HG03469 (cell line): Measurements from ENCODE around the gene ZC3H11A.
A peak's percentile ranks its signal among the peaks of the same experiment; 100 is the strongest.
"Not testable (repeated sequence)": the region's sequence is repeated elsewhere in the genome, so short reads cannot be mapped to it uniquely, and the experiment has no call there.

ENCODE experiments used
- ATAC-seq: cut with Tn5 transposase; IDR thresholded peaks from one replicate; pipeline ENCODE4 v1.9.1; 2021; ENCODE audit warnings: mild to moderate bottlenecking, moderate library complexity, moderate number of reproducible peaks; ENCODE audit not compliant: unreplicated experiment

Gene ZC3H11A

DNA sequence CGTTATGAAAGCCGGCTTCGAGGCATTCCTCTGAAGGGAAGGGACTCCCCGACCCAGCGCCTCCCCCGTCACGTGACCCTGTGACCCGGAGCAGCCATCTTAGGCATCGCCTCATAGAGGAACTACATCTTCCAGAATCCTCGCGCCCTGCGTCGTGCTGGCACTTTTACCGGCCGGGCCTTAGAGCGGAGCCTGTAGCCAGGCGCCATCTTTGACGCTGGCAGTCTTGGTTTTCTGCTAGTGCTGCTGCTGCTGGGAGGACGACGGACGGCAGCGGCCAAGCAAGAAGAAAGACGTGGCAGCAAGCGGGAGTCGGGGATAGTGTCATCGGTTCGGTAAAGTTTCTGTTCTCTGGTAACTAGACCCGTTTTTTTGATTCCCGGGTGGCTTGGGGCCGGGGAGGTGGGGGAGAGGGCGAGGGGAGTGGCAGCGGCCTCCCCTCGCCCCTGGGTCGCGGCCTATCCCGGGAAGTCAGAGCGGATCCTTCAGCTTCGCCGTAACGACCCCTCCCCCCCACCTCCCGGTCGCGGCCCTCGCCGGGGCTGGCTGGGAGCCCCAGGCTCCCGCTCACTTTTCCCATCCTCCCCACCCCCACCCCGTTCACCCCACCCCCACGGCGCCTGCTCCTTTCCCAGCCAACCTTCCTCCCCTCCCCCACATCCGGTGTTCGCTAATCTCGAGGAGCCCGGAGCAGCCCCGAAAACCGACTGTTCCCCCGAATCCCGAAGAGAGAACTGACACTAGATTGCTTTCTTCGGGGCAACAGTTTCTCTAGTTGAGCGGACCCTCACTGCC lies at the start of gene ZC3H11A, which contains the start of gene ZBED6:
TSS of gene ZC3H11A (plus strand) at position 183 of the 795 bp plus-strand sequence. CDS start 21,448 bp downstream, outside the sequence.
TSS of gene ZBED6 (plus strand) at position 183 of the 795 bp plus-strand sequence. CDS start 1,900 bp downstream, outside the sequence.
- peak; percentile 88 for ATAC-seq

DNA sequence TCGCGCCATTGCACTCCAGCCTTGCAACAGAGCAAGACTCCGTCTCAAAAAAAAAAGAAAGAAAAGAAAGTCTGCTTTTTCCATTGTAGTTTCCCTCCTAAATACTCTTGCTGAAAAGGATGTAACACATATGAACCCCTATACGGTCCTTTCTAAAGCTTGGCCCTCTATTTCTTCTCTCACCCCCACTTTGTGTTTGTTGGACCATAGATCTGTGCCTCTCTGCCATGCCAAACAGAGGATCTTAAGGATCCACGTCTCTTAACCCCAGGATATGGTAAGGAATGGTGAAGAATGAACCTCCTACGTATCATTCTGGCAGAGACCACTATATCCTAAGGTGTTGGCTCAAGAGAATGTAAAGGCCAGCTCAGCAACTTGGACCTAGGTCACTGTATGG lies 49.1 kb upstream of the ZC3H11A start:
- ATAC-seq: no peak

DNA sequence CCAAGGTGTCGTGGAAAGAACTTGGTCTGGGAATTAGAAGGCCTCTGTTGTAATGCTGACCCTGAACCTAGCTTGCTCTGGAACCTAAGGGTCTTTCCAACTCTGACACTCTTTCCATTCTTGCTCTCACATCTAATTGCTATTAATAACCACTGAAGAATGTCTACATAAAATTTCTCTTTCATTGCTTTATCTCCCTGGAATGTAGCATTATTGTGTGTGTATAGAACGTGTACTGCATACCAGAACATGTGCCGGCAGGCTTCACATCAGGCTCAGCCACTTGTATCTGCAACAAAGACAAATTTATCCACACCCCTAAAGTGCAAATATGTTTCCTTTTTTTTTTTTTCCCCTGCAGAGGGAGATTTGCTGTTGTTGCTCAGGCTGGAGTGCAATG lies 44.4 kb upstream of the ZC3H11A start:
- no peak for ATAC-seq

DNA sequence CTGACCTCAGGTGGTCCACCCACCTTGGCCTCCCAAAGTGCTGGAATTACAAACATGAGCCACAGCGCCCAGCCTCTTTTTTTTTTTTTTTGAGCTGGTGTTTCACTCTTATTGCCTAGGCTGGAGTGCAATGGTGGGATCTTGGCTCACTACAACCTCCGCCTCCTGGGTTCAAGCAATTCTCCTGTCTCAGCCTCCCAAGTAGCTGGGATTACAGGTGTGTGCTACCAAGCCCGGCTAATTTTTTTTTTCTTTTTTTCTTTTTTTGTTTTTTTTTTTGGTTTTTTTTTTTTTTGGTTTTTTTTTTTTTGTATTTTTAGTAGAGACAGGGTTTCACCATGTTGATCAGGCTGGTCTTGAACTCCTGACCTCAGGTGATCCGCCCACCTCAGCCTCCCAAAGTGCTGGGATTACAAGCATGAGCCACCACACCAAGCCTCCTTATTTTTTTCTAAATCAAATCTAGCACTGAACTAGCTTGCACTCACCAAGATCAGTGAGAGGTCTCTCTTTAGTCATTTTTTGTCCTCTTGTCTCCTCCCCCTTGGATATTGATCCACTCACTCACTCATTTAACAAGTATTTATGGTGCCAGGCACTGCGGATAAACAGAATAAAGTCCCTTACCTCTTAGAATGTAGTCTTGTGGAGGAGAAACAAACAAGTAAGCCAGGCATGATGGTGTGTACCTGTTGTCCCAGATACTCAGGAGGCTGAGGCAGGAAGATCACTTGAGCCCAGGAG lies 43.6 kb upstream of the ZC3H11A start:
- not testable (repeated sequence) for ATAC-seq

DNA sequence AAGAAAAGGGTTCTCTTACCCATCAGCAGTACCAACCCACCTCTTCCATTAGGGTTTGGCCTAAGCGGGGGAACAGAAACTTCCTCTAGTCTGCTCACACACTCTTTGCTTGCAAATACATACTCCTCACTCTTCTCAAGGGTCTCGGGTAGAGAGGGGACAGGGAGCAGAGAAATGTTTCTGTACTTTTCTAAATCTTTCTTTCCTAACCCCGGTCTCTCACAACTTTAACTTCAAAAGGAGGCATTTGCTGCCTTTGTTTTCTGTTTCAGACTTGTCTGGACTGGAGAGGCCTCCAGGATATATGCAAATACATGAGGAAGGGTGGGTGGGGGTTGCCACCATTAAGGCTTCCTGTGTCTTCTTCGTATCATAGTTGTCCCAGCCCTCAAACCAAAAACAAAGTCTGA lies 41.0 kb upstream of the ZC3H11A start:
- ATAC-seq: no peak

DNA sequence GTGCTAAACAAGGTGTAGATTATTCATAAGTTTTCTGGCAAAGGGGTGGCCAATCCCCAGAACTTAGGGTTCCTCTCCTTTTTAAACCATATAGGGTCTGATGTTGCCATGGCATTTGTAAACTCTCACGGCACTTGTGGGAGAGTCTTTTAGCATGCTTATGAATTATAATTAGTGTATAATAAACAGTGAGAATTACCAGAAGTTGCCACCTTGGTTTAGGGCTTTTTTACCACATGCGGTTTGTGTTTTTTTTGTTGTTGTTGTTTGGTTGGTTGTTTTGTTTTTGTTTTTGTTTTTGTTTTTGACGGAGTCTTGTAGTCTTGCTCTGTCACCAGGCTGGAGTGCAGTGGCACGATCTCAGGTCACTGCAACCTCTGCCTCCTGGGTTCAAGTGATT lies 39.4 kb upstream of the ZC3H11A start:
- ATAC-seq: no peak

DNA sequence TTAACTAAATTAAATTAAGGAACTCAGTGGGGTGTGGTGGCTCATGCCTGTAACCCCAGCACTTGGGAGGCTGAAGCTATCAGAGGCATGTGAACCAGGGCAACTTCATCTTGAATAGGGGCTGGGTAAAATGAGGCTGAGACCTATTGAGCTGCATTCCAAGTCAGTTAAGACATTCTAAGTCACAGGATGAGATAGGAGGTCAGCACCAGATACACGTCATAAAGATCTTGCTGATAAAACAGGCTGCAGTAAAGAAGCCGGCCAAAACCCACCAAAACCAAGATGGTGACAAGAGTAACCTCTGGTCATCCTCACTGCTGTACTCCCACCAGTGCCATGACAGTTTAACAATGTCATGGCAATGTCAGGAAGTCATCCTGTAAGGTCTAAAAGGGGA lies 36.7 kb upstream of the ZC3H11A start:
- not testable (repeated sequence) for ATAC-seq

DNA sequence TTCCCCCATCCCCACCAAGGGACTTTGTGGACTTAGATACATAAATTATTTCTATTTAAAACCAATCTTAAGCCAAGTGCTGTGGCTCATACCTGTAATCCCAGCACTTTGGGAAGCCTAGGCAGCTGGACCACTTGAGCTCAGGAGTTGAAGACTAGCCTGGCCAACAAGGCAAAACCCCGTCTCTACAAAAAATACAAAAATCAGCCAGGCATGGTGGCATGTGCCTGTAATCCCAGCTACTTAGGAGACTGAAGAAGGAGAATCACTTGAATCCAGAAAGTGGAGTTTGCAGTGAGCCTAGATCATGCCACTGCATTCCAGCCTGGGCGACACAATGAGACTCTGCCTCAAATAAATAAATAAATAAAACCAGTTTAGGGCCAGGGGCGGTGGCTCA lies 34.9 kb upstream of the ZC3H11A start:
- ATAC-seq: no peak

DNA sequence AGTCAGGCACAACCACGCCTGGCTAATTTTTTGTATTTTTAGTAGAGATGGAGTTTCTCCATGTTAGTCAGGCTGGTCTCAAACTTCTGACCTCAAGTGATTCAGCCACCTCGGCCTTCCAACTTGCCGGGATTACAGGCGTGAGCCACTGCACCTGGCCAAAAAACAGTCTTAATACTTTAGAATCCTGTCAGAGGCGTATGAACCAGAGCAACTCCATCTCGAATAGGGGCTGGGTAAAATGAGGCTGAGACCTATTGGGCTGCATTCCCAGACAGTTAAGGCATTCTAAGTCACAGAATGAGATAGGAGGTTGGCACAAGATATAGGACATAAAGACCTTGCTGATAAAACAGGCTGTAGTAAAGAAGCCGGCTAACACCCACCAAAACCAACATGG lies 33.5 kb upstream of the ZC3H11A start:
- ATAC-seq: not testable (repeated sequence)

DNA sequence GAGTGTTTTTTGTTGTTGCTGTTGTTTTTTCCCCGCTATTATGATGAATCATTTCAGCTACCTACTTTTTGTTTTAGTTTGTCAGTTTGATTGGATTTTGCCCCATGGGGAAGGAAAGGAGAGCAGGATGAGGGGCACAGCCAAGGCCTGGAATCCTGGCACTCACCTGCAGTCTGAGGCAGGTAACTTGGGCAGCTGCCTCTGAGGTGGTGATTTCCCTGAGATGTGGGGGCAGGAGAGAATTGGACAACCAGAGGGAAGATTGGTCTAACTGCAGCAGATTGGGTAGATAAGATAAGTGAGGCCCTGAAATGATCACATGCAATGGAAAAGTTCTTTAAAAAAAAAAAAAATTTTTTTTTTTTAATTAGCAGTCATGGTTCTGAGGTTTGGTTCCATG lies 31.9 kb upstream of the ZC3H11A start:
- no peak for ATAC-seq

DNA sequence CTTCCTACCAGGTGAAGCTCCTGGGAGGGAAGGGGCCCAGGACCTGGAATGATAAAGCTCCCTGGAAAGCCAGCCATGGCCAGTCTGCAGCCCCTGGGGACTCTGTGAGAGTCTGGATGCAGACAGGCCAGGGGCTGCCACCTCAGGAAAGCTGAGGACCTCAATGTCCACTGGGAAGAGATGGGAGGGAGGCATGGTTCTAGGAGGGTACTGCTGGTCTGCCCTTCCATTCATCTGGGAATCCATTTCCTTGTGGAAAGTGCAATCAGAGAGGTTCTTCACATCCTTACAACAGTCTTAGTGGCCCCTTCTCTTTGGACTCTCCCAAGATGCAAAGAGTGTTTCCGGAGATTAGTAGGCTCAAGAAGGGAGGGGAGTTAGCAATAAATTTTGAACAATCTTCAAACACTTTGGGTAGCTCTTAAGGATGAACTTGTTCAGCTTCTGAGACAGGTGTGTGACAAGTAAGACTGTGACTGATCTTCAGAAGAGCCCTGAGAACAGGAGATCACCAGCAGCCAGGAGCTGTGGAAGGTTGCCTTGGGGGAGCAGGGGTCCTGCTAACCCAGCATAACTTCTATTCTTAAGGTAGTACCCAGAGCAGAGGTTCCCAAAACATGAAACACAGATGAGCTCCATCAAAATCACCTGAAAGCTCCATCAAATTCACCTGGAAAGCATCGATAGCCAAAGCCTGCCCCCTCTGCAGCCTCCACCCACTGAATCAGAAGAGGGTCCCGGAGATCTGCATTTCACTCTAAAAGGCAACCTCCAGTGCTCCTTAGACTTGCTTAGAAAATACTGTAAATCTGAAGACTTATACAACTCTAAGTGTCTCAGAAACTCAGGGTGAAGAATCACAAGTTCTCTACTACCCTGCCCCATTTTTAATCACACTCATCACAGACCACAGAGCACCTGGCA lies 31.1 kb upstream of the ZC3H11A start:
- ATAC-seq: no peak

DNA sequence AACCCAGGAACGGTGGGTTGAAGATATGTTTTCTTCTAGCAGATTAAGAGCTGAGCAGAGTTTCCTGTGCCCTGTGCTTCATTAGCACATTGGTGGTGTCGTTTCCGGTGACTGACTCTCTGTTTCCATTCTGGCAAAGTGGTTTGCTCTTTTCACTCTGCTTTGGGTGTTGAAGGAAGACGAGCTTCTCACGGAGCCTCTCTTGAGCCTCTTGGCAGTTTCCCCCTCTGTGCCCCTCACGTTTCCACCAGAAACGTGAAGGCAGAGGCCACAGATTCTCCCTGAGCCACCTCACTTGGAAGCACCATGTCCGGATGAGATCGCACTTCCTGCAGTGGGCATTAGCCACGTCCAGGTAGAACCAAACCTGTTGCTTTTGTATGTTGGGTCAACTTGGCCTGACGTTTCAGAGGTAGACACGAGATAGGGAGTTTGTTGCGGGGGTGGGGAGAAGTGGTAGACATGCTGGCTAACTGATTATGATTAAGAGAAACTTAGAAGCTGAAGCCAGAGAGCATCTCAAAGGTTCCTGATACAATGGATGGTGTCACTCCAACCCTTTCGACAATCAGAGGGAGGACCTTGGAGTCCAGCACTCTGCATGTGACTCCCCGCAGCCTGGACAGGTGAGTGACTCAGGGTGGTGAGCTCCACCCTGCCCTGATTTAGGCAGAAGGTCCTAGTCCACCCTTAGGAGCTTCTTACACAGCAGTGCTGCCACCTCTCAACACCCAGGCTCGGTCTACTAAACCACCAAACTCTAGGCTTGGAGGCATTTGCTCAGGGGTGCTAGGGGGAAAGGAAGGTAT lies 30.2 kb upstream of the ZC3H11A start, which contains the start of gene LAX1:
TSS of gene LAX1 (plus strand) at position 155 of the 809 bp plus-strand sequence. CDS start at position 538, 383 bp downstream.
- ATAC-seq: peak; percentile 80

DNA sequence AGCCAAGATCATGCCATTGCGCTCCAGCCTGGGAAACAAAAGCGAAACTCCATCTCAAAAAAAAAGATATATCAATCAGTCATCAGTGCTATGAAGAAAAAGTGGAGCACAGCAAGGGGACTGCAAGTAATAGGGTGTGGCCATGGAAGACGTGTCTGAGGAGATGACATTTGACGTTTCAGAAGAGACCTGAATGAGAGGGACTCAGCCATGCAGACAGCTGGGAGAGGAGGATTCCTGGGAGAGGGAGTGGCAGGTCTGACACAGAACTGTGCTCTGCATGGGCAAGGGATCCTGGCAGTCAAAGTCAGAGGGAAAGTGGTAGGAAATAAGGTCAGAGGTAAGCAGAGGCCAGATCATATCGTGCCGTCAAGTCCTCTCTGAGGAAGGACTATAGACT lies 27.2 kb upstream of the ZC3H11A start:
- ATAC-seq: no peak

DNA sequence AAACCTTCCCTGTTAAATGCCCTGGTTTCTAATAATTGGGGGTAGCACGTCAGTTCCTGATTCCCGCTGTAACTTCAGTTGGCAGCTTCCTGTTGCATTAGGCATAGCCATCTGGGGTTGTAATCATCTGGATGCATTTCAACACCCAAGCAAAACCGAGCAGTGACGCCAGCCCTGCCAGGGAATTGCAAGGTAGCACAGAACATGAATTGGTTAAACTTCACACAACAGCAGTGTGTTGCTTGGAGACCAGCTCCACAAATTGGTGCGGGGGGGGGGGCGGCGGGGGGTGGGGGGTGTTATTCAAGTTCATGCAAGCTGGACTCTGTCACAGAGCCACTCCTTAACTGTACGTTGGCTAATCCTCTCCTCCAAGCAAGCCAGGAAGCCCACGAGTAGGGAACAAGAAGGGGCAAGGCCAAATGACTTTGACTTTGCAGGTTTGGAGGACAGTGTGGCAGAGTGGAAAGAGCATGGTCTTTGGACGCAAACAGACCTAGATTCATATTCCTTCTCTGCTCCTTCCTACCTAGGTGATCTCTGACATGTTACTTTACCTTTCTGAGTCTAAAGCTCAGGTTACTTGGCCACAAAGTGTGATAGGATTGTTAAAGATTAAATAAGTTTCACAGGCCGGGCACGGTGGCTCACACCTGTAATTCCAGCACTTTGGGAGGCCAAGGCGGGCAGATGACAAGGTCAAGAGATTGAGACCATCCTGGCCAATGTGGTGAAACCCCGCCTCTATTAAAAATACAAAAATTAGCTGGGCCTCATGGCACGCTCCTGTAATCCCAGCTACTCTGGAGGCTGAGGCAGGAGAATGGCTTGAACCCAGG lies 25.7 kb upstream of the ZC3H11A start:
- ATAC-seq: no peak

DNA sequence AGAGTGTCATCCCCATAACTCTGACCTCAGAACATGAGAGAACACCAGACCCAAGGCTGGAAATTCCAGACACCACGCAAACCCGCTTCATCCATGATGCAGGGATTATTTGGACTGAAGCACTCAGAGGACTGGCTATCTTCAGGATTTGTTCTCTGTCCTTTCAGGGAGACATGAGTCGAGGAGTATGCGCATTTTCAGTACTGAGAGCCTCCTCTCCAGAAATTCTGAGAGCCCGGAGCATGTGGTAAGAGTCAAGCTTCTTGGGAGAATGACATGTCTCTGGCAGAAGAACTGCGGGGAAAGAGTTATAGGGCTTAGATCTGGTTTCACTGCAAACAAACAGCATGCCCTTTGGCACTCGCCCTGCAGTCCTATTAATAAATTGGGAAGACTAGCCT lies 23.5 kb upstream of the ZC3H11A start:
- ATAC-seq: no peak

DNA sequence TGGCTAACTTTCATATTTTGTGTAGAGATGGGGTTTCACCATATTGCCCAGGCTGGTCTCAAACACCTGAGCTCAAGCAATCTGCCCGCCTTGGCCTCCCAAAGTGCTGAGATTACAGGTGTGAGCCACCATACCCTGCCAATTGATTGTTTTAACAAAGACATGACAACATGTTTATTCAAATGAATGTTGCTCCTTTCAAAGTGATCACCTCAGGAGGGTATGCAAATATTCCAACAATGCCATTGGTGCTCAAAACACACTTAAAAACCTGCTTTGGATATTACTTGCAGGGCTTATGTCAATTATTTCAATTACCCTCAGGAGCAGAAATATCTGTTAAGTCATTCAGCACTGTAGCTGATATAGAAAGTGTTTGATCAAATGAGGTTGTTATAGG lies 22.6 kb upstream of the ZC3H11A start:
- ATAC-seq: no peak

DNA sequence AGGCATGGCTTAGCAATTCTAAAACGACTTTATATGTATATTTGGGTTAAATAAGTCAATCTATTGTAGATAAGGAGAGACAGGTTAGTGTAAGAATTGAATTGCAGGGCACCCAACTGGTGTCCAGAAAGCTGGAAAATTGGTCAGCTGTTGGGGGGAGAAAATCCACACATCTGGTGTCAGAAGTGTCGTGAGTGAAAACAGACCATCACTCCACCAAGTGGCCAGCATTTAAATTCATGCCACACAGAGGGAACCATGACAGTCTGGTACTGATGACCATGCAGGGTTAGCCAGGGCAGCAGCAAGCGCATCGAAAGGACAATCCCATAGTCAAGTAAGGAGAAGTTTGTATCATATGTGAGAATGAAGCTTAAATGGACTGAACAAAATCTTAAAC lies 18.8 kb upstream of the ZC3H11A start:
- ATAC-seq: no peak

DNA sequence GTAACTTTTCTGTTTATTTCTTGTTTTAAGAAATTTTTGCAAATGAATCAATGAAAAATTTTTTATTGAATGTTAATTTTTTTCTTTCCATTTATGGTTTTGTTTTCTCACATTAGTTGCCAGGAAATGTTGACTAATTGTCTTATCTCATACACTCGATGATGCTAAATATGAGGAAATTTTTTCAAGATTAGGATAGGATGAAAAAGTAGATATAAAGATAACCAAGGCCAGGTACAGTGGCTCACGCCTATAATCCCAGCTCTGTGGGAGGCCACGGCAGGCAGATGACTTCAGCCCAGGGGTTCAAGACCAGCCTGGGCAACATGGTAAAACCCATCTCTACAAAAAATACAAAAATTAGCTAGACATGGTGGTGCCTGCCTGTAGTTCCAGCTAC lies 17.8 kb upstream of the ZC3H11A start:
- no peak for ATAC-seq

DNA sequence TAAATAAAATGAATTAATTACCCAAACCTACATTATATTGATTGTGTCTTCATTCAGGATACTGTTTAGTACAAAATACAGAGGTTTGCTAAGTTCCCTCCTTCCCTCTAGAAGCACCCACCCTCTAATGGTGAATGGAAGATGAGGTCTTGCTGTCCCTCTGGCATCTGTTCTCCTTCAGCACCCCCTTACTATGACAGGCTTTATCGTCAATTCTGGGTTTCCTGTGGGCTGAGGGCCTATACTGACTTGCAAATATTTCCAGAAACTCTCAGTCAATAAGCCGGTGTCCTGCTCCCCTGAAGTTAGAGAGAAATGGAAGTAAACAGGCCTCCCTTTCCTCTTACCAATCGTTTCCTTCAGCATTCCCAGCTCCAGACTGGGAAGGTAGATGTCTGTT lies 17.3 kb upstream of the ZC3H11A start:
- no peak for ATAC-seq
